GM21717 (cell line): Measurements from ENCODE around the gene TRIP13.

Experiments
- ATAC-seq: cut with Tn5 transposase; IDR thresholded peaks from one replicate; pipeline ENCODE4 v1.9.1; 2021; ENCODE audit warnings: mild to moderate bottlenecking, moderate library complexity; ENCODE audit not compliant: unreplicated experiment

TRIP13 gene

GRCh38 chr5:949815-950560, 57.3 kb downstream of the TRIP13 start:
- ATAC-seq, result no peak

GRCh38 chr5:951940-952596, 59.4 kb downstream of the TRIP13 start:
- ATAC-seq, result no peak

- no peak for ATAC-seq
Measured at GRCh38 chr5:952597-953271, 60.0 kb downstream of the TRIP13 start.

GRCh38 chr5:953535-954449, 61.1 kb downstream of the TRIP13 start:
- no peak for ATAC-seq

DNA sequence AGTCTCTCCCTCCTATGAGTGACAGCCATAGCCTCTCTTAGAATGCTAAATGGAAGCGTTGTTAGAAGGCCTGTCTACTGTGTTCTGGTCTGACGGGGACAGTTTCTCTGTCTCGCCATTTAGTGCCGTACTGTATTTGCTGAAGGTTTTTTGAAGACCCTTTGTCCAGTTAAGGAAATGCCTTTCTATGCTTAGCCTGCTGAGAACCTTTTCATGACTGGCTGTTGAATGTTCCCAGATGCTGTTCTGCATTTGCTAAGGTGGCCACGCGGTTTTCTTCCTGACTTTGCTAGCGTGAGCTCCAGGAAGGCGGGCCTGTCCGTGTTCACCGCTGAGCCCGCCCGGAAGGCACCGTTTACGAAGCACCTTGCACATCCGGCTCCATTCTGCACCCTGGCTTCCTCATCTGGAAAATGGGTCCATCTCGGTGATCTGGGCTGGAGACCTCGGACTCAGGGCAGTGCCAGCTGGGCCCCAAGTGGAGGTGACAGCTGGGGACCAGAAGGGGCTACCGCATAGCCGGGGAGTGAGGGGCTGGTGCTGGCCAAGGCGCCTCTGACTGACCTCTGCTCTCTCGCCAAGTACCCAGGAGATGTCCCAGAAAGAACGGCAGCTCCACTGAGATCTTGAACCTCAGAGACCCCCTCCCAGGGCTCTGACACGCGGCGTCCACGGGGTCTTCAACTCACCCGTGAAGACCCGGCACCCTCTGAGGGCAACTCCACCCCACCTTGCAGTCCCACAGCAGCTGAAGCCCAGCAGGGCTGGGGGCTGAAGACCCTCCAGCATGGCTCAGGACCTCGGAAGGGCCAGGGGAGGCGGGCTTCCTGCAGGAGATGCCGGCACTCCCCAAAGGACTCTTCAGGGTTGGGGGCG, 63.4 kb downstream of the TRIP13 start:
- ATAC-seq, result no peak

DNA sequence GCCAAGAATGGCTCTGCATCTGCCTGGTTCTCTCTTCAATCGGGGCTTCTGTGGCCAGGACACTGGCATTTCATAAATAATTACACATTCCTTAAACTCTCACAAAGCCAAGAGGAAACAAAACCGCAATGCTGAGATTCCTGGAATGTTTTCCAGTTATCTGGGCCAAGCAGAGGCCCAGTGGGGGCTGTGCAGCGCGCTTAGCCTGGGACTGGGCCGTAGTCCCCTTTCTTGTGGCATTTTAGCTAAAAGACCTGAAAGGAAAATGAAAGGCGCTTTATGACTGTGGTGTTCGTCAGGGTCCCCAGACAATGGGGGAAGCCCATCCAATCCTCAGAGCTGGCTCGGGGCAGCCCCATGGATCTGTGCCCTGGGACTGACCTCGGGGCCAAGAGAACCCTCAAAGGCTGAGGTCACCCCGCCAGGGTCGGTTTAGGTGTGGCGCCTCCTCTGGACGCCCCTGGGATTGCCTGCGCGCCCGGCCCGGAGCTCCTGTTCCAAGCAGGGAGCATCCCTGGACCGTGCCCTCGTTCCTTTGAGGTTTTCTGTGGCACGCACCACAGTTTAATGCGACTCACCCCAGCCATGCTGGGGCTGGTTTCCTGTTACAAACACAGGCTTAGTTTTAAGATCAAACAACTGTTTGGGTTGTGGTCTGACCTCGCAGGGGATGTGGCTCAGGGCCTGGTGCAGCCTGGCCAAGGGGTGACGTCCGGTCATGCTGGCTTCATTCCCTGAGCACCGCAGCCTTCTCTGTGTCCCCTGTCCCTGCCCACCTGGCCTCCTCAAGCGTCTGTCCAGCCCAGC, 64.5 kb downstream of the TRIP13 start:
- no peak for ATAC-seq

DNA sequence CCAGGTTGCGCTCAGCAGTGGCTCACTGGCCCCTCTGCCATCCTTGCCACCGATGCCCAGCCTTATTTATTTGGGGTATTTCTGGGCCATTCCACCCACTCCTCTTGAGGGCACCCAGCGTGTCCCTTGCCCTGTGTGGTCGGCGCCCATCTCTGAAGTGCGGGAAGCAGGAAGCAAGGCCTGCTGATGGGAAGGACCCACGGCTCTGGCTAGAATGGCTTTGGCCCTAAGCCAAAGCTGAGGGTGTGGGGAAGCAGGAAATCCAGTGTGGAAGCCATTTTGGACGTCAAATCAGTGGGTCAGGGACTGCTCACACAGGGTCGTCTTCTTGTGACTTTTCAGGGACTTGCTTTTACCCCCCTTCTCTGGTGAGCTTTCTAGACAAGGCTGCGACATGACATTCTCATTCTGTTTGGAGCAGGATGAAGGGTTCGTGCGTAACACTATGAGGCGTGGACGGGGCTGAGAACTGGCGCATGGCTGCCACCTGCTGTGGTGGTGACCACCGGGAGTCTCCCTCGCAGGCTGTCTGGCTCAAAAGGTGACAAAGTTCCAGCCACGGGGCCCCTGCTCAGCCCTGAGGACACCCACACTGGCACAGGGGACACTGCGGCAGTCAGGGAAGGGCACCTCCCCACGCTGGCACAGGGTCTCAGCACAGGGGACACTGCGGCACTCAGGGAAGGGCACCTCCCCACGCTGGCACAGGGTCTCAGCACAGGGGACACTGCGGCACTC, 65.2 kb downstream of the TRIP13 start:
- no peak for ATAC-seq

DNA sequence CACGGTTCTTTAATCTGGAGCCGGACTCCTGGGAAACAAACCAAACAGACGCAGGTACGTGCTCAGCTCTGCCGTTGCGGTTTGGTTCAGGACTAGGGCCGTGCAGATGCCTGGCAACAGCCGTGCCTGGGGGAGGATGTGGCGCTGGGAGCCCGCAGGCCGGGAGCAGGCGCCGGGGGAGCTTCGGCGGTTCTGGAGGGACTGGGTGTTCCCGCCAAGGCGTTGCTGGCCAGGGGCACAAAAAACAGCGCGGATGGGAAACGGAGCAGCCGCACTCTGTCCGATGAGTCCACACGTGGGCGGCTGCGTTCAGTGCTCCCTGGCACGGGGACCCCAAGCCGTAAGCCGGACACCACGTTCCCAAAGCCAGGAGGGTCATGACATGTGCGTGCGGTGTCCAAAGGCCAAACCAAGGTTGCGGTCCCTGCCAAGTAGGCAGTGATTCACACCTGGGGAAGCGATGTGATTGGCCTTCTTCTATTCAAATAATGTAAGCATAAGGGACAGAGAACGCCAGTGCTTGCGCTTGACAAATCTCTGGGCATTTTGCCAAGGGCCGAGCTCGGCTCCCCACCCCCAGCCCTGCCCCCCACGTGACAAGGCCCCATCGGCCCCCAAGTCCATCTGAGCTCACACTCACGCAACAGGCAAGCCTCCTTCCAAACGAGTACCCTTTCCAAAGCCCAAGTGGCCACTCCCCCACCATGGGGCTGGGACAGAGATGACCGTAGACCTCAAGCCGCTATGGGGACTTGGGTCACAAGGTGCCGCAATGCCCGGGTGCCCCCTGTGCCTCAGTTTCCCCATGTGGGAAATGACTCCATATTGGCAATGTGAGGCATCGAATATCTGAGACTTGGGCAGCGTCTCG, 66.3 kb downstream of the TRIP13 start:
- ATAC-seq, result no peak

DNA sequence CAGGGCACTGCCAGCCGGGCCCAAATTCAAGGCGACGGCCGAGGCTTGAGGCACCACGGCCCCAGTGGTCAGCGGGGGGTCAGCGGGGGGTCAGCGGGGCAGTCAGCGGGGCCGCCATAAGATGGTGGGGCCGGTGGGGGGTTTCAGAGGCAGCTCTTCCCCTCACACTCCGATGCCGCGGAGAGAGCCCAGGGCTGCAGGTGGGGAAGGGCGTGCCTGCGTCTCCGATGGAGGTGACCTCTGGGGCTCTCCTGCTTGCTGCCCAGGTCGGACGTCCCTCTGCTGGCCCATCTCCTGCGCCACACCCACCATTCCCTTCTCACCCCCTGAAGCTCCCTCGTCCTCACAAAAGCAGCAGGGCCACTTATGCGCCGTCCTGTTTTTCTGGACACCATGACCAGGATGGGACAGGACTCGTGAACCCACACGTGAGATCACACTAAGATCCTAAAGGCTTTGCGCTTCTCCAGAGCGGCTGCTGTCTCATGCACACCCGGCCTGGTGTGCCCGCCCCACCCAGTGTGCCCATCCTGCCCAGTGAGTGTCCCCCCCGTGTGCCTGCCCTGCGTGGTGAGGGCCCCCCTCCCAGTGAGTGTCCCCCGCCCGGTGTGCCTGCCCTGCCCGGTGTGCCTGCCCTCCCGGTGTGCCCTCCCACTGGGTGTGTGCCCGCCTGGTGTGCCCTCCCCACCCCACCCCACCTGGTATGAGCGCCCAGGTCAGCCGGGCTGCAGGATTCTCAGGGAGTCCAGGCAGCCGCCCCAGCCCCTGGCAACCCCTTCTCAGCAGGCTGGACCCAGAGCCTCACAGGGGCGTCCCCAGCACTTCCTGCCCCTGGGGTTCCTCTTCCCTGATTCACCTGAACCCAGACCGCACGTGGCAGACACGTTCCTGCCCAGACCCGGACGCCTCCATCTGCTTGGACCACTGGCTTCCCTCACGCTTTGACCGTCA, 67.2 kb downstream of the TRIP13 start:
- ATAC-seq, result no peak

- ATAC-seq, result no peak
Measured at GRCh38 chr5:960551-960950, 67.9 kb downstream of the TRIP13 start.

DNA sequence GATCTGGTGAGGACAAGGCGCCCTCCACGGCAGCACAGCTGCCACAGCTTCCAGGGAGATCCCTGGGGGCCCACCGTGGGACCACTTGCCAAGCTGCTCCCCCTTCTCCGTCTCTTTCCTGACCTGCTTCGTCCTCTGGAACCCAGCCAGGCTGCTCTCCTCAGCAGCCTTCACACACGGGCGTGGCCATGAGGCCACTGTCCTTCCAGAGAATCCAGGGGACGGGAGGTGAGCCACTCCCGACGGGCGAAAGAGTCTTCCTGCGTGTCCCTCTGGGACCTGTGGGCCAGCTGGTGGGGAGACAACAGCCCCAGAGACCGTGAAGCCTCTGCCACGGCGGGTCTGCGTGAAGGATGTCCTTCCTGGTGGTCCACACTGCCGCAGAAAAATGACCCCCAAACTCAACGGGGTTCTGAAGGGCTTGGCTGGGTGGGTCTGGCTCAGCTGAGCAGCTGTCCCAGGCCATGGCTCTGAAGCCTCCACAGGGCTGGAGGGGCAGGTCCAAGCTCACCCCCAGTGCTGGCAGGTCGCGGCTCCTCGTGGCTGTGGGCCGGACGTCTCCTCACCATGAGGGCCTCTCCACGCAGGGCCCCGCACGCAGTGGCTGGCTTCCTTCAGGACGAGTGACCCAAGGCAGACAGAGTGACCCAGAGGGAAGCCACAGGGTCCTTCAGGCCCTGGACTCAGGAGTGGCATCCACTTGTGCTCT, 68.5 kb downstream of the TRIP13 start:
- no peak for ATAC-seq

- ATAC-seq, result no peak
Measured at GRCh38 chr5:961711-962240, 69.1 kb downstream of the TRIP13 start.

DNA sequence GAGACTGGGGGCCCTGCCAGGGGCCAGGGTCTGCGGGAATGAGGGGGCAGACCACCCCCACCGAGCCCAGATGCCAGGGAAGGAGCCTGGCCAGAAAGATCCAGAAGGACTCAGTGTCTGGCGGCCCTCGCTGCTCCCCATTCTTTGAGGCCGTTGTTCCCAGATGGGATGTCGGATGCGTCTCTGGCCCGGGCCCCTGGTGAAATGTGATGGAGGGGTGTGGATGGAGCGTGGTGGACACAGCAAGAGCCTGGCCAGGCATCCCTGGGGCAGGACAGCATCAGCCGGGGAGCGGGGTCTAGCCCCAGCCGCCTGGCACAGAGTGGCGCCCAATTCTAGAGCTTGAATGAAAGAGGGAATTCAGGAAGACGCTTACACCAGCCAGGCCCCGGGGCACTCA, 69.7 kb downstream of the TRIP13 start:
- no peak for ATAC-seq

DNA sequence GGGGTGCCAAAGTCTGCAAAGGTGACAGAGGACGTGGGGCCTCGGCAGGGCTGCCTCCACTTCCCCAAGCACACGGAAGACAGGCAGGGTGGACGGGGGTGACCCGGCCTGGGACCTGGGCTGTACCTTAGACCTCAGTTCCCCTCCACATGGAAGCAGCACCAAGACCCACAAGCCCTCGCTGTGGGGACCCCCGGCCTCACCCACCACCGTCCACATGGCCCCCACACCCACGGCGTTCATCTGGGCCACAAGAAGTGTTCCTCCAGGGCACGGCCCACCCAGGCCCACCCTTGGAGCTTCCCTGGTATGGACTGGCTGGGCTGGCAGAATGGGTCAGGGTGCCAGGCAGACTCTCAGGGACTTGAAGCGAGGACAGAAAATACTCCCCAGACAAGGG, 70.1 kb downstream of the TRIP13 start:
- no peak for ATAC-seq

GRCh38 chr5:963310-963672, 70.6 kb downstream of the TRIP13 start:
- no peak for ATAC-seq
